ENCODE results near the gene NLGN1. TPM values are rescaled to one million over a fixed set of nuclear protein-coding genes. Genes with fewer than 3 reads are reported as not detected.

NLGN1 gene
- total RNA-seq, 5 donors from 2014 or later (not counting 1 experiment from before 2014, with no cell fraction given), result 0.18 TPM; not detected in 4

GRCh38 chr3:174132421-174133042 is 735.0 kb downstream of the NLGN1 start:
- POLR2A ChIA-PET, result no interaction called here
- Histone ChIP-seq H3K27ac (ENCODE audit: low read length) (no peak overlapping the region), H3K4me1 (ENCODE audit: control insufficient read depth in 1 of 2, extremely low read depth in 1 of 2, insufficient read depth in 2 of 2, low read length in 2 of 2) (no peaks in the 10 kb centered on the region), H3K4me3 (ENCODE audit: control insufficient read depth in 1 of 2, extremely low read depth in 1 of 2, low read length in 1 of 2) (no peak overlapping the region), H3K9me3 (no peaks in the 10 kb centered on the region), H3K36me3 (ENCODE audit: control insufficient read depth in 2 of 2, extremely low read depth in 1 of 2, insufficient read depth in 1 of 2, low read length in 1 of 2) (no peaks in the 10 kb centered on the region), H3K27me3 (replicated peaks in 1 of 2; ENCODE audit: control insufficient read depth in 2 of 2, extremely low read depth in 1 of 2, insufficient read depth in 2 of 2, low read length in 1 of 2) (no peaks in the 10 kb centered on the region)
- WGBS (ENCODE audit: insufficient coverage), result 88% methylated on average over 2 of the region's 5 CpGs
- no peak overlapping the region for H3K4me3 Mint-ChIP-seq
- no peak overlapping the region for H3K27ac Mint-ChIP-seq
- DNase-seq (no peak), ATAC-seq (replicated peaks in 1 of 4) (no peak)
- no peaks in the 10 kb centered on the region for H3K4me1 Mint-ChIP-seq
- H3K9me3 Mint-ChIP-seq, result peaks cover 0 to 2% (median 0%) of the 10 kb centered on the region in 3 donors
- CTCF ChIA-PET, result no interaction called here
- H3K36me3 Mint-ChIP-seq, result no peaks in the 10 kb centered on the region
- no peaks in the 10 kb centered on the region for H3K27me3 Mint-ChIP-seq

- H3K36me3 Mint-ChIP-seq, result no peaks in the 10 kb centered on the region
- WGBS (ENCODE audit: insufficient coverage), result no CpG with 5 or more reads among the region's 1 CpG
- peaks cover 4 to 15% (median 12%) of the 10 kb centered on the region in 3 donors for H3K9me3 Mint-ChIP-seq
- no peak overlapping the region for H3K27ac Mint-ChIP-seq
- no peaks in the 10 kb centered on the region for H3K4me1 Mint-ChIP-seq
- ATAC-seq (replicated peaks in 1 of 4) (no peak), DNase-seq (no peak)
- ChIA-PET CTCF (no interaction called here), POLR2A (no interaction called here)
- Histone ChIP-seq H3K9me3 (no peaks in the 10 kb centered on the region), H3K27me3 (replicated peaks in 1 of 2; ENCODE audit: control insufficient read depth in 2 of 2, extremely low read depth in 1 of 2, insufficient read depth in 2 of 2, low read length in 1 of 2) (no peaks in the 10 kb centered on the region), H3K36me3 (ENCODE audit: control insufficient read depth in 2 of 2, extremely low read depth in 1 of 2, insufficient read depth in 1 of 2, low read length in 1 of 2) (no peaks in the 10 kb centered on the region), H3K4me3 (ENCODE audit: control insufficient read depth in 1 of 2, extremely low read depth in 1 of 2, low read length in 1 of 2) (no peak overlapping the region), H3K4me1 (ENCODE audit: control insufficient read depth in 1 of 2, extremely low read depth in 1 of 2, insufficient read depth in 2 of 2, low read length in 2 of 2) (no peaks in the 10 kb centered on the region), H3K27ac (ENCODE audit: low read length) (no peak overlapping the region)
- no peaks in the 10 kb centered on the region for H3K27me3 Mint-ChIP-seq
- no peak overlapping the region for H3K4me3 Mint-ChIP-seq
These were observed 748.5 kb downstream of the NLGN1 start for GRCh38 chr3:174146008-174146407.

GRCh38 chr3:174147798-174148197 is 750.3 kb downstream of the NLGN1 start:
- ChIA-PET POLR2A (no interaction called here), CTCF (no interaction called here)
- Mint-ChIP-seq H3K9me3 (peaks cover under 1 to 4% (median 1%) of the 10 kb centered on the region in 3 donors), H3K27ac (no peak overlapping the region), H3K4me1 (no peaks in the 10 kb centered on the region), H3K36me3 (no peaks in the 10 kb centered on the region), H3K4me3 (no peak overlapping the region), H3K27me3 (no peaks in the 10 kb centered on the region)
- Histone ChIP-seq H3K27ac (ENCODE audit: low read length) (no peak overlapping the region), H3K27me3 (replicated peaks in 1 of 2; ENCODE audit: control insufficient read depth in 2 of 2, extremely low read depth in 1 of 2, insufficient read depth in 2 of 2, low read length in 1 of 2) (no peaks in the 10 kb centered on the region), H3K9me3 (no peaks in the 10 kb centered on the region), H3K4me3 (ENCODE audit: control insufficient read depth in 1 of 2, extremely low read depth in 1 of 2, low read length in 1 of 2) (no peak overlapping the region), H3K36me3 (ENCODE audit: control insufficient read depth in 2 of 2, extremely low read depth in 1 of 2, insufficient read depth in 1 of 2, low read length in 1 of 2) (no peaks in the 10 kb centered on the region), H3K4me1 (ENCODE audit: control insufficient read depth in 1 of 2, extremely low read depth in 1 of 2, insufficient read depth in 2 of 2, low read length in 2 of 2) (no peaks in the 10 kb centered on the region)
- no peak for DNase-seq
- ATAC-seq (replicated peaks in 1 of 4), result no peak

GRCh38 chr3:174153871-174154270 is 756.3 kb downstream of the NLGN1 start:
- H3K4me1 ChIP-seq (ENCODE audit: control insufficient read depth in 1 of 2, extremely low read depth in 1 of 2, insufficient read depth in 2 of 2, low read length in 2 of 2), result no peaks in the 10 kb centered on the region
- H3K9me3 ChIP-seq, result no peaks in the 10 kb centered on the region
- no peaks in the 10 kb centered on the region for H3K36me3 Mint-ChIP-seq
- no peak overlapping the region for H3K4me3 Mint-ChIP-seq
- no peaks in the 10 kb centered on the region for H3K27me3 ChIP-seq (replicated peaks in 1 of 2; ENCODE audit: control insufficient read depth in 2 of 2, extremely low read depth in 1 of 2, insufficient read depth in 2 of 2, low read length in 1 of 2)
- no peaks in the 10 kb centered on the region for H3K27me3 Mint-ChIP-seq
- ChIA-PET CTCF (no interaction called here), POLR2A (no interaction called here)
- no CpG with 5 or more reads among the region's 1 CpG for WGBS (ENCODE audit: insufficient coverage)
- H3K4me3 ChIP-seq (ENCODE audit: control insufficient read depth in 1 of 2, extremely low read depth in 1 of 2, low read length in 1 of 2), result no peak overlapping the region
- H3K36me3 ChIP-seq (ENCODE audit: control insufficient read depth in 2 of 2, extremely low read depth in 1 of 2, insufficient read depth in 1 of 2, low read length in 1 of 2), result no peaks in the 10 kb centered on the region
- H3K4me1 Mint-ChIP-seq, result no peaks in the 10 kb centered on the region
- peaks cover 0 to 7% (median 0%) of the 10 kb centered on the region in 3 donors for H3K9me3 Mint-ChIP-seq
- no peak overlapping the region for H3K27ac Mint-ChIP-seq
- no peak overlapping the region for H3K27ac ChIP-seq (ENCODE audit: low read length)
- ATAC-seq (replicated peaks in 1 of 4) (no peak), DNase-seq (no peak)

GRCh38 chr3:174156200-174156599 is 758.7 kb downstream of the NLGN1 start:
- H3K4me1 ChIP-seq (ENCODE audit: control insufficient read depth in 1 of 2, extremely low read depth in 1 of 2, insufficient read depth in 2 of 2, low read length in 2 of 2), result no peaks in the 10 kb centered on the region

GRCh38 chr3:174158674-174159073 is 761.1 kb downstream of the NLGN1 start:
- peaks cover 0 to 6% (median 0%) of the 10 kb centered on the region in 3 donors for H3K9me3 Mint-ChIP-seq
- H3K4me1 Mint-ChIP-seq, result no peaks in the 10 kb centered on the region
- H3K27ac Mint-ChIP-seq, result no peak overlapping the region
- Histone ChIP-seq H3K27ac (ENCODE audit: low read length) (no peak overlapping the region), H3K4me3 (ENCODE audit: control insufficient read depth in 1 of 2, extremely low read depth in 1 of 2, low read length in 1 of 2) (no peak overlapping the region), H3K4me1 (ENCODE audit: control insufficient read depth in 1 of 2, extremely low read depth in 1 of 2, insufficient read depth in 2 of 2, low read length in 2 of 2) (no peaks in the 10 kb centered on the region), H3K9me3 (no peaks in the 10 kb centered on the region), H3K27me3 (replicated peaks in 1 of 2; ENCODE audit: control insufficient read depth in 2 of 2, extremely low read depth in 1 of 2, insufficient read depth in 2 of 2, low read length in 1 of 2) (no peaks in the 10 kb centered on the region), H3K36me3 (ENCODE audit: control insufficient read depth in 2 of 2, extremely low read depth in 1 of 2, insufficient read depth in 1 of 2, low read length in 1 of 2) (no peaks in the 10 kb centered on the region)
- ChIA-PET CTCF (interaction anchor here in 1 of 2 donors (0.6 kb wide), 1 partner anchor 461 kb away, joined by 3 read pairs; no protein-coding TSS in a partner anchor), POLR2A (no interaction called here)
- DNase-seq, result no peak
- no peak overlapping the region for H3K4me3 Mint-ChIP-seq
- no peaks in the 10 kb centered on the region for H3K36me3 Mint-ChIP-seq
- H3K27me3 Mint-ChIP-seq, result no peaks in the 10 kb centered on the region
- no peak for ATAC-seq (replicated peaks in 1 of 4)
- no CpG with 5 or more reads among the region's 1 CpG for WGBS (ENCODE audit: insufficient coverage)

More at GRCh38 chr3:174156200-174156599, 758.7 kb downstream of the NLGN1 start:
- Mint-ChIP-seq H3K36me3 (no peaks in the 10 kb centered on the region), H3K9me3 (peaks cover 0 to 7% (median 0%) of the 10 kb centered on the region in 3 donors), H3K4me3 (no peak overlapping the region), H3K27ac (no peak overlapping the region), H3K4me1 (no peaks in the 10 kb centered on the region), H3K27me3 (no peaks in the 10 kb centered on the region)
- DNase-seq (no peak), ATAC-seq (replicated peaks in 1 of 4) (no peak)
- Histone ChIP-seq H3K27me3 (replicated peaks in 1 of 2; ENCODE audit: control insufficient read depth in 2 of 2, extremely low read depth in 1 of 2, insufficient read depth in 2 of 2, low read length in 1 of 2) (no peaks in the 10 kb centered on the region), H3K9me3 (no peaks in the 10 kb centered on the region), H3K27ac (ENCODE audit: low read length) (no peak overlapping the region), H3K36me3 (ENCODE audit: control insufficient read depth in 2 of 2, extremely low read depth in 1 of 2, insufficient read depth in 1 of 2, low read length in 1 of 2) (no peaks in the 10 kb centered on the region), H3K4me3 (ENCODE audit: control insufficient read depth in 1 of 2, extremely low read depth in 1 of 2, low read length in 1 of 2) (no peak overlapping the region)
- WGBS (ENCODE audit: insufficient coverage), result 71% methylated on average over 1 of the region's 7 CpGs
- ChIA-PET POLR2A (no interaction called here), CTCF (no interaction called here)

GRCh38 chr3:174159604-174160003 is 762.1 kb downstream of the NLGN1 start:
- Mint-ChIP-seq H3K27me3 (no peaks in the 10 kb centered on the region), H3K9me3 (peaks cover under 1 to 9% (median 3%) of the 10 kb centered on the region in 3 donors), H3K27ac (no peak overlapping the region), H3K4me1 (no peaks in the 10 kb centered on the region), H3K36me3 (no peaks in the 10 kb centered on the region), H3K4me3 (no peak overlapping the region)
- no peak overlapping the region for H3K27ac ChIP-seq (ENCODE audit: low read length)
- no peaks in the 10 kb centered on the region for H3K4me1 ChIP-seq (ENCODE audit: control insufficient read depth in 1 of 2, extremely low read depth in 1 of 2, insufficient read depth in 2 of 2, low read length in 2 of 2)
- no peak for ATAC-seq (replicated peaks in 1 of 4)
- no peaks in the 10 kb centered on the region for H3K36me3 ChIP-seq (ENCODE audit: control insufficient read depth in 2 of 2, extremely low read depth in 1 of 2, insufficient read depth in 1 of 2, low read length in 1 of 2)
- no peak for DNase-seq
- H3K9me3 ChIP-seq, result no peaks in the 10 kb centered on the region
- 63% methylated on average over 1 of the region's 3 CpGs for WGBS (ENCODE audit: insufficient coverage)
- POLR2A ChIA-PET, result no interaction called here
- H3K27me3 ChIP-seq (replicated peaks in 1 of 2; ENCODE audit: control insufficient read depth in 2 of 2, extremely low read depth in 1 of 2, insufficient read depth in 2 of 2, low read length in 1 of 2), result no peaks in the 10 kb centered on the region
- CTCF ChIA-PET, result no interaction called here
- no peak overlapping the region for H3K4me3 ChIP-seq (ENCODE audit: control insufficient read depth in 1 of 2, extremely low read depth in 1 of 2, low read length in 1 of 2)

All from T-cell (primary cell).